Stimulated activated CD8-positive, alpha-beta memory T cell treated with anti-CD3 and anti-CD28 coated beads, Interleukin-12 subunit alpha, Interleukin-12 subunit beta, amount 100 ng/mL, for 1 hour (primary cell): ENCODE measurements around the gene IL17RB.

Experiments
- DNase-seq: peaks from one replicate; pipeline ENCODE4 v3.0.0-alpha.2; 2020; ENCODE audit warnings: low read depth

IL17RB gene

DNA sequence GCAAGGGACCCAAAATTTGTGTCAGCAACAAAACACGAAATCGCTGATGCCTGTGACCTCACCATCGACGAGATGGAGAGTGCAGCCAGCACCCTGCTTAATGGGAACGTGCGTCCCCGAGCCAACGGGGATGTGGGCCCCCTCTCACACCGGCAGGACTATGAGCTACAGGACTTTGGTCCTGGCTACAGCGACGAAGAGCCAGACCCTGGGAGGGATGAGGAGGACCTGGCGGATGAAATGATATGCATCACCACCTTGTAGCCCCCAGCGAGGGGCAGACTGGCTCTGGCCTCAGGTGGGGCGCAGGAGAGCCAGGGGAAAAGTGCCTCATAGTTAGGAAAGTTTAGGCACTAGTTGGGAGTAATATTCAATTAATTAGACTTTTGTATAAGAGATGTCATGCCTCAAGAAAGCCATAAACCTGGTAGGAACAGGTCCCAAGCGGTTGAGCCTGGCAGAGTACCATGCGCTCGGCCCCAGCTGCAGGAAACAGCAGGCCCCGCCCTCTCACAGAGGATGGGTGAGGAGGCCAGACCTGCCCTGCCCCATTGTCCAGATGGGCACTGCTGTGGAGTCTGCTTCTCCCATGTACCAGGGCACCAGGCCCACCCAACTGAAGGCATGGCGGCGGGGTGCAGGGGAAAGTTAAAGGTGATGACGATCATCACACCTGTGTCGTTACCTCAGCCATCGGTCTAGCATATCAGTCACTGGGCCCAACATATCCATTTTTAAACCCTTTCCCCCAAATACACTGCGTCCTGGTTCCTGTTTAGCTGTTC is 35.0 kb upstream of the IL17RB start:
- no peak for DNase-seq

DNA sequence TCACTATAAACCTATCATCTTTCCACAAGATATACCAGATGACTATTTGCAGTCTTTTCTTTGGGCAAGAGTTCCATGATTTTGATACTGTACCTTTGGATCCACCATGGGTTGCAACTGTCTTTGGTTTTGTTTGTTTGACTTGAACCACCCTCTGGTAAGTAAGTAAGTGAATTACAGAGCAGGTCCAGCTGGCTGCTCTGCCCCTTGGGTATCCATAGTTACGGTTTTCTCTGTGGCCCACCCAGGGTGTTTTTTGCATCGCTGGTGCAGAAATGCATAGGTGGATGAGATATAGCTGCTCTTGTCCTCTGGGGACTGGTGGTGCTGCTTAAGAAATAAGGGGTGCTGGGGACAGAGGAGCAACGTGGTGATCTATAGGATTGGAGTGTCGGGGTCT is 33.9 kb upstream of the IL17RB start:
- DNase-seq: no peak

DNA sequence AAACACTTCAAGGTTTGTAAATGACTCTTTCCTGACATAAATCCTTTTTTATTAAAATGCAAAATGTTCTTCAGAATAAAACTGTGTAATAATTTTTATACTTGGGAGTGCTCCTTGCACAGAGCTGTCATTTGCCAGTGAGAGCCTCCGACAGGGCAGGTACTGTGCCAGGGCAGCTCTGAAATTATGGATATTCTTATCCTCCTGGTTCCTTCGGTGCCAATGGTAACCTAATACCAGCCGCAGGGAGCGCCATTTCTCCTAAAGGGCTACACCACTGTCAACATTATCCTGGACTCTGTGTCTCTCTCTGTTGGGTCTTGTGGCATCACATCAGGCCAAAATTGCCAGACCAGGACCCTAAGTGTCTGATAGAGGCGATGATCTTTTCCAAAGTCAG is 33.1 kb upstream of the IL17RB start:
- DNase-seq: no peak

DNA sequence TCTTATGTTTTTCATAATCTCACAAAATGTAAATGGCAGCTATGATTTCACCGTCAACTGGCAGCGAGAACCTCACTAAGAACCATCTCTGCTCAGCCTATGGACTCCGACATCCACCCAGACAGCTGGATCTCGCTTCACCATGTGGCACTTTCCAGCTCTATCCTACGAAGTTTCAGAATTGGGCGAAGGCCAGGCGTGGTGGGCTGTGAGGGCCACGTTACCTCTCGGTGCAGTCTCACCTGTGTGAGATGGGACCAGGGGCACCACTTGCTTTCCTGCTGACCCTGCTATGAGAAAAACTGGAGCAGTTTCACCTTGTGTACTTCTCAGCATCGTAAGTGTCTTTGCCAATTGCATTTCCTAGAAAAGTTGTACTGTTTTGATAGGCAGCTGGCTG is 32.5 kb upstream of the IL17RB start:
- no peak for DNase-seq

DNA sequence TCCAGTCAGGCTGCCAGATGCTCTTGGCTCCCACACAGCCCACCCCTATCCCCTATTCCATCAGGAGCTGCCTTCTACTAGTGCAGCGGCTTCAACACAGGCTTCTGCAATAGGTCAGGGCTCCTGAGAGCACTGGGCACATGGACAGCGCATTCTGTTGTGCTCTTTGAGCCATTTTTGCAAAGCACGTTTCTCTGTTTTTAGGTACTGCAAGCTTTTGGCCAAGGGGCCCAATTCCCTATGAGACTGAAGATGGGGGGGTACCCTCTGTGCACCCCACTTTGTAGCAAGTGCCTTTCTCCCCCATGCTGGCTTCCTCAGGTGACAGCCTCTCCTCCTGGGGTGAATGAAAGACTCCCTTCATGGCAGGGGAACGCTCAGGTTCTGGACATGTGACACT is 31.3 kb upstream of the IL17RB start:
- no peak for DNase-seq

DNA sequence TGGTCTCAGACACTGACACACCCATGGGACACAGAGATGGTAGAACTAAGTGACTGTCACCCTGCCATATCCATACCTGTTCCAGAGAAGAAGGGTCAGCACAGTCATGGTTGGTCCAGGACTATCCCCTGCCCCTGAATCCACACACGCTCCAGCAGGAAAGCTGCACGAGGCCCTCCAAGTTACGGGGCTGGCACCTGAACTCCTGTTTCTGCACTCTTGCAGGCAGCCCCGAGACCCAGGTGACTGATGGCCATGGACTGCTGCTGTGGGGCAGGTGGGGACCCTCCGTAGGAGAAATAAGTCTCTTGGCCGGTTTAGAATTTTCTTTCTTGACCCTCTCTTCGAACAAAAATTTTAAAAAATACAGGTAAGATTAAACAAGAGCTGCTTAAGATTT is 30.7 kb upstream of the IL17RB start:
- DNase-seq: no peak

DNA sequence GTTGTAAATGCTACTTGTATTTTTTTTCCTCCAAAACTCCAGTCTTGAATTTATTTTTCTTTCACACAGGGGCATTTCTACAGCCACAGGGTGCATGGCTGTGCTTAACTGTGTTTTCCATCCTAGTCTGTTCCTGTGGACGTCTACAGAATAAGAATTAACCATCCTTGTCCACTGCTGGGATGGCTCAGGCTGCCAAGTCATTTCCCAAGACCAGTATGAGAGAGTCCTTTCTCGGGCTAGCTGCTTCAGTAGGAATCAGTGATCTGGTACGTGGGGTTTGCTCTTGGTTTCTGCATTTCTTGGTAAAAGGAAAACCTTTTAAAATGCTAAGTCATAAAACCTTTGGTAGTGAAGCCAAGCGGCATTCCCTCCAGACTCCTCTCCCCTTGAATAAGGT is 29.9 kb upstream of the IL17RB start:
- no peak for DNase-seq

DNA sequence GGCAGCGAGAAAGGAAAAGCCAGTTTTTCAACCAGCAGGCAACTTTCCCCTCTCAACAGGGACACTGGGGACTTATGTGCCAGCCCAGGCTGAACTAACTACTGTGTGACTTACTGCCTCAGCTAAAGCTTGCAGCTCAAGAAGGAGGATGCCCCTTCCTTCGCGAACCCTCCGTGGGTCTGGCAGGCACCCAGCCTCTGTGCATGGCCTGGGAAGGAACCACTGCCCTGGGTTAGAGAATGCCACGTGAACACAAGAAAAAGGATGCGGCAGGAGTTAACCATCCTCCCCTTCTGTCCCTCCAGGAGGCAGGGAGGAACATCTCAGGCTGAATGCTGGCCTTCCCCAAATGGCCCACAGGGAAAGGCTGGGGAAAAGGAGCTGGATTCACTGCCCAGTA is 29.2 kb upstream of the IL17RB start:
- no peak for DNase-seq

DNA sequence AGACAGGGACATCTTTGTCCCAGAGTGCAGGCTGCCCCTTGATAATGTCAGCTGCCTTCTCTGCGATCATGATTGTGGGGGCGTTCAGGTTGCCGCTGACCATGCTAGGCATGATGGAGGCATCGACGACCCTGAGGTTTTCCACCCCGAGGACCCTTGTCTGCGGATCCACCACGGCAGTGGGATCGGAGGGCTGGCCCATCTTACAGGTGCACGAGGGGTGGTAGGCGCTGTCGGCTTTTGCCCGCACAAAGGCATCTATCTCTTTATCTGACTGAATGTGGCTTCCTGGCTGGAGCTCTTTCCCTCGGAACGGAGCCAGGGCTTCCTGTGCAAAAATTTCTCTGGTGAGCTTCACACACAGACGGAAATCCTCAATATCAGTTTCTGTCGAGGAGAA is 28.6 kb upstream of the IL17RB start:
- DNase-seq: no peak

DNA sequence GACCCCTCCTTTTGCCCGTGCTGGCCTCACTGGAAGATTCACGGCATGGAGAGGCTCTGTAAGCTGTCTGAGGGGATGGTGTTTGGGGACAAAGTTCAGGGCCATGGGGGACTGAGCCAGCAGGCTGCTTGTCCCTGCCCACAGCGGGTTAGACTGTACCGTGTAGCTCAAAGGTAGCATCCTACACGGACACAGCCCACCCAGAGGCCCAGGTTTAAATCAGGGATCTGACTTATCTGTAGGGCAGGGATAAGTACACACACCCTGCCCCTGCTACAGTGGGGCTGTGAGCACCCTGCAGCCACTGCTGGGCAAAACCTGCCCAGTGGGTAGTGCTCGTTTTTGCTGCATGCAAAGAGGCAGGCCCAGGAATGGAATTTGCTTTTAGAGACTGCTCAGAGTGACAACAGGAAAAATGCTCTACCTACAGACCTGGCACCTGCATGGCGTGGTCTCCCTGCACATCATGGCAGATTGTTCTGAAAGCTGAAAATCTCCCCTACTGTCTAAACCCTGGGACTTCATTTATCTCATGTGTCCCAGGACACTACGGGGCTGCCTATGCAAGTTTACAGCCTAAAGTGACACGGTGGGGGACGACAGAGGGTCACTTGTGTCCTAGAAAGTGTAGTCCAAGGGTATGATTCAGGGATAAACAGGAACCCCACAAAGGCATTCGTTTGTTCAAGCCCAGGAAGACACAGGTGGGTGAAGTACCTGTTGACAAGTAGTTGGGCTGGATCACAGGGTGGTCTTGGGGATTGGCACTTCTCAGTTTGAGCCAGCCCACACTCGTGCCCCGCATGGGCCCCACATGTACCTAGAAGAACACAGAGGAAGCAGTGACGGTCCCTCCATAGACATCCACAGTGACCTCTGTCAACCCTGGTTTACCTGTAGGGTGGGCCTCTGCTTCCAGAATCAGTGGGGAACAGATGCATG is 27.9 kb upstream of the IL17RB start:
- no peak for DNase-seq

DNA sequence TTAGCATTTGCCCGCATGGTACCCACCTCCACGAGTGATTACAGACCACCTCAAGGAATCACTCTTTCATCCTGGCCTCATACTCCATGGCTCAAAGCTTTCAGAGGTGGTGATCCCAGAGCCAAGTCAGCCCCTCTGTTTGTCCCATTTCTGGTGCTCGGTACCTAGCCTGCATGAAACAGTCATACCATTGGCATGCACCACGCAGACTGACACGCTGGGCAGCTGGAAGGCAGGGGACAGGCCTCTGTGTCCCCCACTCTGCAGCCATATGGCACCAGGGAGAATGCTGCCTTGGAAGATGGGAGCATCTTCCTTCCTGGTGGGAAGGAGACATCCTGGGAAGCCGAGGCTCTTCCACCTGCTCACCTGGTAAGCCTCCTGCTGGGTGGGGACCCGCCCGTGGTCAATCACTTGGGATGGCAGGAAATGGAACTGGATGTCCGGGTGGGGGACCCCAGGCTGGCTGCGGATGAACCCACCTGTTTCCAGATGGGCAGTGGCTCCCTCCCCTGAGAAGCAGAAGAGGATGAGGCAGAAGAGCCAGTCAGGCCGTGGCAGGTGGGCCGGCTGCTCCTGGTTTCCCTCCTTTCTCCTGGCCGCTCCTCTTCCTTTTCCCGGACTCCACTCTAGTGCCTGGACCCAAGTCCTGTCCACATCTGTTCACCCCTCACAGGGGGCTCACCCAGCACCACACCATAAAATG is 27.1 kb upstream of the IL17RB start:
- DNase-seq: no peak

DNA sequence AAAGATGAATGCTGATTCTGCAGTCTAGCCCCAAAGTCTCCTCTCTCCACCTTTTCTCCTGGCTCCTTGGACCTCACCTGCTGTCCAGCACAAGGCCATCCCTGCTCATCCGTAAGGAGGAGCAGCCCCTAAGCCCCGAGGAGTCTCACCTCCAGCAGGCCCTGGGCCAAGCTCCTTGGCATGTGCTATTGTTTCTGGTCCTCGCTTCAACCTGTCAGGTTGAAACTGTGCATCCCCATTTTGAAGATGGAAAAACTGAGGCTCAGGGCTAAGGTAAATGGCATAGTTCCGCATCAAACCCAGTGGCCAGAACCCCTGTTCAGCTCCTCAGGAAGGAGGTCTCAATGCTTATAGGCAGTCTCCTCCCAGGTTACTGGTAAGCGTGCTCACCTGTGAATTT is 26.3 kb upstream of the IL17RB start:
- DNase-seq: no peak

DNA sequence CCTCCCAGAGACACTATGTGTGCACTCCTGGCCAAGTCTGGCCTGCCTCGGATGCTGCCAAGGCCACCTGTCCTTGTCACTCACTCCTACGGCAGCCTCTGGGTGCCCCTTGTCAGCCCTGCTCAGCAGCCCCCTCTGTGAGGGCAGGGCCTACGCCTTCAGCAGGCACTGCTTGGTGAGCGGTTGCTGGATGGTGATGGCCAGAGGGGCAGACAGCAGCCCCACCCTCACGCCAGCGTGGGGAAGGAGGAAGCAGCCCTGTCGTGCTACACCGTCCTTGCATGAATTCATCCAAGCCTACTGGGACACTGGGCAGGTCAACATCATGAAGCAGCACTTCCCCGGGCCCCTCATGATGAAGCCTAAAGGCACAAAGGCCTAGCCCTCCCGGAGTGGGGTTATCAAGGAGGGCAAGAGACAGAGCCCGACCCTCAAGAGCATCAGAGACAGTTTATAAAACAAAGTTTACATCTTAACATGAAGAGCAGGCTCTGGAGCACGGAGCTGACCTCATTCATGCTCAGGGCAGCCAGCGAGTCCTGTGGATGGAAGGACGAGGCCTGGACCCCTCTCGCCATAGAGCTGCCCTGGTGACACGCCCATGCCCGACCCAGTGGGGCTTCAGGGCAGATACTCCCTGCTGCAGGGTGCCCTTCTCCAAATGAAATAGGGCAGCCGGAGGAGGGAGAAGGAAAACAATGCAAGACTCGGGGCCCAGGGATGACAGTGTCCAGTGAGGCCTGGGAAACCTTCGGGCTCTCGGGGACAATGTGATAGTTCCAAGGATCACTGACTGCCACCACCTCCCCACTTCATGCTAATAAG is 25.4 kb upstream of the IL17RB start:
- no peak for DNase-seq

DNA sequence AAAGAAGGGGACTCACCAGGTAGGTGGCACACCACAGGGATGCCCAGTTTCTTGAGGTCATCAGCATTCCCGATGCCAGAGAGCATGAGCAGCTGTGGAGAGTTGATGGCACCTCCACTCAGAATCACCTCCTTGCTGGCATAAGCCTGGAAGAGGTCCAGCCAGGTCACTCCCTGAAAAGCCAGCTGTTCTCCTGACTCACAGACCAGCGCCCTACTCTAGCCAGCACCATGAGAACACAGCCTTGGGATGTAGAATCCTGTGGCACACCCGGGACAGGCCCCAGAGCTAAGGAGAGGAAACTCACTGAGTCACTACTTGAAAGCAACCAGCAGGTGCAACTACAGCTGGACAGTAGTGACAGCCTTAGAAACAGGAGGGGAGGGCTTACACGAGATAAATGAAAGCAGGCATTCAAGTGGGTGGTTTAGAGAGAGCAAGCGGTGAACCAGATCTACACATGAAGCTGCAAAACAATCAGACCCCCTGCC is 24.7 kb upstream of the IL17RB start:
- no peak for DNase-seq

DNA sequence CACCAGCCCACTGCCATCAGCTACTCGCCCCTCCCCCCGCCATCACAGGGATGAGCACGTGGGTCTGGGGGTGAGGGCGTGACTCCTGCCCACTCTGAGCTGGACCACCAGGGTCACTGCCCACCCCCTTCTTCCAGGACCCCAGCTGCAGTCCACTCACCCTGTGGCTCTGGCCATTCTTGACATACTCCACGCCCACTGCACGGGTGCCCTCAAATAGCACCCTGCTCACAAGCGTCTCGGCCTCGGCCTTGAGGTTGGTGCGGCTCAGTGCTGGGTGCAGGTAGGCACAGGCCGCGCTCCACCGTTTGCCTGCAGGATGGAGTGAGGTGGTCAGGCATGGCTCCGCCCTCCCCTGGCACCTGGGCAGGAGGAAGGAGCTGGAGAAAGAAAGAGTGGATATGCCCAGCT is 24.0 kb upstream of the IL17RB start:
- no peak for DNase-seq

DNA sequence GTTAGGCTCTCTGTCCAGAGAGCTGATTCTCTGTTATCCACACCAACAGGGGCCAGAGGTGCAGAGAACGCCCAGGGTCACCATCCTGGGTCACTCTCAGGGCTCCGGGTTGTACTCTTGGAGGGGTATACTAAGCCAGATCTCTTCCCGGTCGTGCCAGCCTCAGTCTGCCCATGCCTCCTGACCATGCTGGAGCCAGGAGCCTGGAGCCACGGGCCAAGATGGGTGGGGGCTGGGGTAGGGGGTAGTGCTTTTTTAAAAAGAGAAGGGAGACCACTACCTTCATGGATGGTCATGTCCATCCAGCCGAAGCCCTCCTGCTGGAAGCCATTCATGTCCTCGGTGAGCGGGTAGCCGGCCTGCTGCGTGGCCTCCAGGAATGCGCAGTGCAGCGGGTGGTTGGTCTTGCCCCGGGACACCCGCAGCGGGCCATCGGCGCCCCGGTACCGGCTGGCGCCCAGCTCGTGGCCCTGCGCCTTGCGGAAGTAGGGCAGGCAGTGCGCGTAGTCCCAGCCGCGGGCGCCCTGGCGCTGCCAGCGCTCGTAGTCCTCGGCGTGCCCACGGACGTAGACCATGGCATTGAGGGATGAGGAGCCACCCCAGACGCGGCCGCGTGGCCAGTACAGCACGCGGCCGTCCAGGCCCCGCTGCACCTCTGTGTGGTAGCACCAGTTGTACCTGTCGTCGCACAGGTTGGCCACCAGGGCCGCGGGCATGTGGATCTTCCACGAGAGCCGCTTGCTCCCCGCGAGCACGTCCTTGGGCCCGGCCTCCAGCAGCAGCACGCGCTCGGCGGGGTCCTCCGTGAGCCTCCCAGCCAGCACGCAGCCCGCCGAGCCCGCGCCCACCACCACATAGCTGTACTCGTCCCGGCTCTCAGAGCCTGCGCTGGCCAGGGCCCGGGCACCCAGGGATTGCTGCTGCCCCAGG is 23.1 kb upstream of the IL17RB start:
- no peak for DNase-seq

DNA sequence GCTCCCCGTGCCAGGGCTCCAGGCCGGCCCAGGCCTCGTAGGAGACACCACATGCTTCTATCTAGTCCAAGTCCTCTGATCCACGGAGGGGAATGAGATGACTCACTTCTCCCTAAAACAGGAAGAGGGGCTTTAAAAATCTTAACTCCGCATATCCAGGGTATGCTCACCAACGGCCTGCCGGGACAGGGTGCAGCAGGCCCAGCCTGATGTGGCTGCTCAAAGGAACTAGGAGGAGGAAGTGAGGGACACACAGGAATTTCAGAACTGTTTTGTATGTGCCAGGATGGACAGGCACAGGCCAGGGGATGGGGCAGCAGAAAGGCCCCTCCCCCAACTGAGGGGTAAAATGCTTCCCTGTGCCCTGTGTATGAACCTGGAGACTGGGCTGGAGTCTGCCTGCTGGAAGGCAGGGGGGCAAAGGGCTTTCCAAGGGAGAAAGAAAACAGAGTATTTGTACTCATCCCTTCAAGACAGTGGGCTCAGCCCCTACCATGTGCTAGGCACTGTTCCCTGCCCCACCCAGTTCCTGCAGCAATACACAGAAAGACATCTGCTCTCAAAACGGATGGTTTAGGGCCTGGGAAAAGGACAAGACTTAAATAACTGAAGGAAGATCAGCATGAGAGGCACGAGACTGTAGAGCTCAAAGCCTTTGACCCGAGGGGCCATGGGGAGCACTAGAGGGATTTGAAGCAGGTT is 22.3 kb upstream of the IL17RB start:
- DNase-seq: no peak

DNA sequence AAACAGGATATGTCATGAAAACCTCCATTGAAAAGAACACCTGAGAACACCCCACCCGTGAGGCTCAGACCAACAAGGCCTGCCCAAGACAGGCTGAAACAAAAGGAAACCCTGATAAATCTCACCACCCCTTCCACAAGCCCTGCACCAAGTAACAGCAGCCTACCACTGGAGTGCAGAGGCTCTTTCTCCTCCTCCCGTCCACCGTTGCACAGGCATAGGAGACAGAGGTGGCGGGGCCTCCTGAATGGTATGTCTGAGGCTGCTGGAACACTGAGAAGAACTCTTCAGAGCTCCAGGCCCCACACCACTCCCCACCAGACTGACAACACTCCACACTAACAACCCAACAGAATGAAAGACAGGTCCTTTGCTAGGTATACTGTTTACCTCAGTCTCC is 21.6 kb upstream of the IL17RB start:
- DNase-seq: no peak

DNA sequence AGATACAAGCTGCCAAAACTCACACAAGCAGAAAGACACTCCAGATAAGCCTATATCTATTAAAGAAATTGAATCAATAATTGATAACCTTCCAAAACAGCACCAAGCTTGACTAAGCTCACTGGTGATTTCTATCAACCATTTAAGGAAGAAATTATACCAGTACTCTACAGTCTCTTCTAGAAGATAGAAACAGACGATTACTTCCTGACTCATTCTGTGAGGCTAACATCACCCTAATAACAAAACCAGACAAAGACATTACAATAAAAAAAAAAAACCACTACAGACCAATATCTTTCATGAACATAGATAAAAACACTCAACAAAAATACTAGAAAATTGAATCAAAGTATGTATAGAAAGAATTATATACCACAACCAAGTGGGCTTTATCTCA is 20.3 kb upstream of the IL17RB start:
- no peak for DNase-seq

DNA sequence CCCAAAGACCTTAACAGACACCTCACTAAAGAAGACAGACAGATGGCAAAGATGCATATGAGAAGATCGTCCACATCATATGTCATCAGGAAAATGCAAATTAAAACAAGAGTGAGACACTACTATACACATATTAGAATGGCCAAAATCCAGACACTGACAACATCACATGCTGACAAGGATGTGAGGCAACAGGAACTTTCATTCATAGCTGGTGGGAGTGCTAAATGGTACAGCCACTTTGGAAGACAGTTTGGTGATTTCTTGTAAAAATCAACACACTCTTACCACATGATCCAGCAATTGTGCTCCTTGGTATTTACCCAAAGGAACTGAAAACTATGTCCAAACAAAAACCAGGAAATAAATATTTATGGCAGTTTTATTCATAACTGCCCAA is 17.8 kb upstream of the IL17RB start:
- DNase-seq: no peak
